Peyer's patch (tissue), 4 donors: ENCODE data around the gene SCN3A.

Source experiments
- CTCF ChIP-seq, 6 experiments: fragments of 450-650 bp in 4 of 6; fragments of 200-600 bp in 2 of 6; sonication (generic) in 1 of 6; IDR thresholded peaks; one replicate each; pipeline ENCODE4 v1.5.1; 2017 to 2019; ENCODE audit warnings: antibody characterized with exemption in 6 of 6, mild to moderate bottlenecking in 3 of 6, moderate library complexity in 1 of 6
- POLR2A ChIP-seq, 2 donors: fragments of 450-650 bp; IDR thresholded peaks; one replicate each; pipeline ENCODE4 v1.5.1; 2017; ENCODE audit warnings: antibody characterized with exemption in 2 of 2, mild to moderate bottlenecking in 2 of 2, moderate library complexity in 2 of 2

GRCh38 chr2:165239230-165239629 is 35.4 kb upstream of the SCN3A start, which contains the start of gene SCN2A:
- TF ChIP-seq CTCF (IDR thresholded peaks at IDR 0.05) (peak in 5 of 6 experiments; percentile 35 to 50 (median 49)), POLR2A (IDR thresholded peaks at IDR 0.05) (no peak)
